ENCODE data around the gene PAN2. TPM values are rescaled to one million over a fixed set of nuclear protein-coding genes. Genes with fewer than 3 reads are reported as not detected.
"Not testable (repeated sequence)": the region's sequence is repeated elsewhere in the genome, so short reads cannot be mapped to it uniquely, and the experiment has no call there.

The PAN2 gene
- total and polyA plus RNA-seq, 4 donors: 22.4 to 68.2 (median 52.2) TPM

DNA sequence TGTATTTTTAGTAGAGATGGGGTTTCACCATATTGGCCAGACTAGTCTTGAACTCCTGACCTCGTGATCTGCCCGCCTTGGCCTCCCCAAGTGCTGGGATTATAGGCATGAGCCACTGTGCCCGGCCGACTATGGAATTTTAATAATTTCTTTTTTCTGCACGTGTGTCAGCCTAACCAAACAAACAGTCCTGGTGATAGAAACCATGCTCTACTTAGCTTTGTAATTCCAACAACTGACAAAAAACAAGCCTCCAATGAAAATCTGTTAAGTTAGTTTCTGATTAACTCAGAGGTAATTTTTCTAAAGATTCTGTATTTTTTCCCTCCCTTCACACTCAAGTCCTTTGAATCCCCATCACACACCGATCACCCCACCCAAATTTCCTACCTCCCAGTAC, 51.8 kb downstream of the PAN2 start:
- H3K4me1 ChIP-seq (ENCODE audit: control insufficient read depth in 5 of 5, insufficient read depth in 5 of 5, low read length in 5 of 5): peaks cover 0 to 4% (median 0%) of the 10 kb centered on the region in 5 donors
- TF ChIP-seq, protein P1, sequence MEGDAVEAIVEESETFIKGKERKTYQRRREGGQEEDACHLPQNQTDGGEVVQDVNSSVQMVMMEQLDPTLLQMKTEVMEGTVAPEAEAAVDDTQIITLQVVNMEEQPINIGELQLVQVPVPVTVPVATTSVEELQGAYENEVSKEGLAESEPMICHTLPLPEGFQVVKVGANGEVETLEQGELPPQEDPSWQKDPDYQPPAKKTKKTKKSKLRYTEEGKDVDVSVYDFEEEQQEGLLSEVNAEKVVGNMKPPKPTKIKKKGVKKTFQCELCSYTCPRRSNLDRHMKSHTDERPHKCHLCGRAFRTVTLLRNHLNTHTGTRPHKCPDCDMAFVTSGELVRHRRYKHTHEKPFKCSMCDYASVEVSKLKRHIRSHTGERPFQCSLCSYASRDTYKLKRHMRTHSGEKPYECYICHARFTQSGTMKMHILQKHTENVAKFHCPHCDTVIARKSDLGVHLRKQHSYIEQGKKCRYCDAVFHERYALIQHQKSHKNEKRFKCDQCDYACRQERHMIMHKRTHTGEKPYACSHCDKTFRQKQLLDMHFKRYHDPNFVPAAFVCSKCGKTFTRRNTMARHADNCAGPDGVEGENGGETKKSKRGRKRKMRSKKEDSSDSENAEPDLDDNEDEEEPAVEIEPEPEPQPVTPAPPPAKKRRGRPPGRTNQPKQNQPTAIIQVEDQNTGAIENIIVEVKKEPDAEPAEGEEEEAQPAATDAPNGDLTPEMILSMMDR (IDR thresholded peaks at IDR 0.05; ENCODE audit: control extremely low read depth, extremely low read depth): no peak
- no peak for ATAC-seq (ENCODE audit: insufficient read depth, low FRiP score)
- no peak for DNase-seq
- H3K27ac ChIP-seq (ENCODE audit: low read depth in 1 of 2, low read length in 1 of 2): no peak overlapping the region
- H3K4me3 ChIP-seq: no peak overlapping the region
- no peaks in the 10 kb centered on the region for H3K27me3 ChIP-seq (ENCODE audit: control insufficient read depth in 3 of 3, insufficient read depth in 3 of 3, low read length in 2 of 3)
- no peak overlapping the region for H3K9ac ChIP-seq (ENCODE audit: insufficient read depth in 1 of 2, low read length in 2 of 2)
- H3K36me3 ChIP-seq (ENCODE audit: control insufficient read depth in 4 of 4, insufficient read depth in 4 of 4, low read length in 4 of 4): peaks cover 30 to 36% (median 31%) of the 10 kb centered on the region in 4 donors
- 92 to 97% methylated on average over 6 of the region's 6 CpGs for WGBS, 2 donors
- H3K9me3 ChIP-seq (ENCODE audit: control insufficient read depth in 4 of 4, insufficient read depth in 3 of 4, low read length in 3 of 4): no peaks in the 10 kb centered on the region

DNA sequence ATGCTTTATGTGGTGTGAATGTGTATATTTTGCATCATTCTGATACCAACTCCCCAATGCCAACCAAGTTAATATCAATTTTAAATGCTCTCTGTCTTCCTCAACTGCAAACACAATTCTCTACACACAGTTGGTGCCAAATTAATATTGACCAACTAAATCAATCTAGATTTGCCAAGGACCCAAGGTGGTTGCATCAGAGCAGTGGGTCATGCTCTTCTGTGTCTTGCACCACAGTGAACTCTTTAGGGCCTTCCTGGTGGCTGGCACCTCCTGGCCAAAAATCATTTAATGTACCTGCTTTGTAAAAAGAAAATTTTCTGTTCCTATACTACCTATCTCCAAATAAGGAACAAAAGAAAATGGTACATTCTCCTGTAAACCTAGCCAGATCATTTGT, 53.0 kb downstream of the PAN2 start:
- Histone ChIP-seq H3K9ac (ENCODE audit: insufficient read depth in 1 of 2, low read length in 2 of 2) (no peak overlapping the region), H3K27me3 (ENCODE audit: control insufficient read depth in 3 of 3, insufficient read depth in 3 of 3, low read length in 2 of 3) (no peaks in the 10 kb centered on the region), H3K9me3 (ENCODE audit: control insufficient read depth in 4 of 4, insufficient read depth in 3 of 4, low read length in 3 of 4) (no peaks in the 10 kb centered on the region), H3K27ac (ENCODE audit: low read depth in 1 of 2, low read length in 1 of 2) (no peak overlapping the region), H3K4me1 (ENCODE audit: control insufficient read depth in 5 of 5, insufficient read depth in 5 of 5, low read length in 5 of 5) (no peaks in the 10 kb centered on the region), H3K4me3 (no peak overlapping the region), H3K36me3 (ENCODE audit: control insufficient read depth in 4 of 4, insufficient read depth in 4 of 4, low read length in 4 of 4) (peaks cover 34 to 37% (median 34%) of the 10 kb centered on the region in 4 donors)
- ATAC-seq (ENCODE audit: insufficient read depth, low FRiP score) (no peak), DNase-seq (no peak)
- TF ChIP-seq, protein P1 (IDR thresholded peaks at IDR 0.05; ENCODE audit: control extremely low read depth, extremely low read depth): no peak

DNA sequence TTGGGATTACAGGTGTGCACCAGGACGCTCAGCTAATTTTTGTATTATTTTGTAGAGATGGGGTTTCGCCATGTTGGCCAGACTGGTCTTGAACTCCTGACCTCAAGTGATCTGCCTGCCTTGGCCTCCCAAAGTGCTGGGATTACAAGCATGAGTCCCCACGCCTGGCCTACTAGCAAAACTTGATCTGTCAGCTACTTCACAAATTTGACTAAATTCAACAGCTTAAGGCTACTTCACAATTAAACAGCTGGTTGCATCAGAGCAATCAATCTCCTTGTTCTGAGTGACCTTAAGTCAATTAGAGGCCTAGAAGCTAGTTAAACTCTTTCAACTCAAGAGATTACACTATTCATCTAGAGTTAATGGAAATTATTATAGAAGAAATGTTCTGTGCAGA, 54.9 kb downstream of the PAN2 start:
- H3K9me3 ChIP-seq (ENCODE audit: control insufficient read depth in 4 of 4, insufficient read depth in 3 of 4, low read length in 3 of 4): no peaks in the 10 kb centered on the region
- 87 to 92% methylated on average over 3 of the region's 3 CpGs for WGBS, 2 donors
- H3K4me1 ChIP-seq (ENCODE audit: control insufficient read depth in 5 of 5, insufficient read depth in 5 of 5, low read length in 5 of 5): no peaks in the 10 kb centered on the region
- TF ChIP-seq, protein P1 (IDR thresholded peaks at IDR 0.05; ENCODE audit: control extremely low read depth, extremely low read depth): no peak
- ATAC-seq (ENCODE audit: insufficient read depth, low FRiP score) (no peak), DNase-seq (no peak)
- H3K4me3 ChIP-seq: no peak overlapping the region
- peaks cover 41 to 47% (median 45%) of the 10 kb centered on the region in 4 donors for H3K36me3 ChIP-seq (ENCODE audit: control insufficient read depth in 4 of 4, insufficient read depth in 4 of 4, low read length in 4 of 4)
- no peak overlapping the region for H3K9ac ChIP-seq (ENCODE audit: insufficient read depth in 1 of 2, low read length in 2 of 2)
- H3K27me3 ChIP-seq (ENCODE audit: control insufficient read depth in 3 of 3, insufficient read depth in 3 of 3, low read length in 2 of 3): no peaks in the 10 kb centered on the region
- H3K27ac ChIP-seq (ENCODE audit: low read depth in 1 of 2, low read length in 1 of 2): no peak overlapping the region

DNA sequence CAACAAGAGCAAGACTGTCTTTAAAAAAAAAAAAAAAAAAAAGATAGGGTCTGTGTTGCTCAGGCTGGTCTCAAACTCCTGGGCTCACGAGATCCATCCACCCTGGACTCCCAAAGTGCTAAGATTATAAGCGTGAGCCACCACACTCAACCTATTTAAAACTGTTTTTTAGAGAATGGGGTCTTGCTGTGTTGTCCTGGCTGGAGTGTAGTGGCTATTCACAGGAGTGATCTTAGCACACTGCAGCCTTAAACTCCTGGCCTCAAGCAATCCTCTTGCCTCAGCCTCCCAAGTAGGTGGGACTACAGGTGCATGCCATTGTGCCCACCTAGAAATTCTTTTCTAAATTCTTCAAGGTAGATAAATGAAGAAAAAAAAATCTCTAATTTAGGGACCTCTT, 59.5 kb downstream of the PAN2 start:
- peaks cover 0 to 3% (median 0%) of the 10 kb centered on the region in 5 donors for H3K4me1 ChIP-seq (ENCODE audit: control insufficient read depth in 5 of 5, insufficient read depth in 5 of 5, low read length in 5 of 5)
- DNase-seq: no peak
- ATAC-seq (ENCODE audit: insufficient read depth, low FRiP score): no peak
- H3K9ac ChIP-seq (ENCODE audit: insufficient read depth in 1 of 2, low read length in 2 of 2): no peak overlapping the region
- H3K36me3 ChIP-seq (ENCODE audit: control insufficient read depth in 4 of 4, insufficient read depth in 4 of 4, low read length in 4 of 4): peaks cover 23 to 39% (median 34%) of the 10 kb centered on the region in 4 donors
- no peak overlapping the region for H3K4me3 ChIP-seq
- WGBS, 2 donors: 95 to 97% methylated on average over 2 of the region's 2 CpGs
- TF ChIP-seq, protein P1 (IDR thresholded peaks at IDR 0.05; ENCODE audit: control extremely low read depth, extremely low read depth): no peak
- H3K27ac ChIP-seq (ENCODE audit: low read depth in 1 of 2, low read length in 1 of 2): no peak overlapping the region
- H3K27me3 ChIP-seq (ENCODE audit: control insufficient read depth in 3 of 3, insufficient read depth in 3 of 3, low read length in 2 of 3): no peaks in the 10 kb centered on the region
- H3K9me3 ChIP-seq (ENCODE audit: control insufficient read depth in 4 of 4, insufficient read depth in 3 of 4, low read length in 3 of 4): no peaks in the 10 kb centered on the region

DNA sequence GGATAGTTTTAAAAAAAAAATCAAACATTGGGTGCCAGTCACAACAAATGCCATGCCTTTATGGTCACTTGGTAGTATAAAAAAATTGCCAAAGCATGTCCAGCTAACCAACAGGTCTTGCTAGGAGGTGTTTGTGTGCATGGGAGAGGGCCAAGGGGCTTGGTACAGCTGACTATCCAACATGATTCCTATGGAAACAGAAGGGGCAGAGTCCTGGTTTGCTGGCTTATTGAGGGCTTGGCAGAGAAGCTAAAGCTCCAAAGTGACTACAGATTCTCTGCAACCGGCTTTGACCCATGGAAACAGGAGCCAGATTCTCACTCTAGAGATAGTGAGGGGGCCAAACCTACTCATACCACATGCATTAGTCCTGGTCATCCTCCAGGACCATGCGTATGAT, 61.3 kb downstream of the PAN2 start:
- not testable (repeated sequence) for H3K9ac ChIP-seq (ENCODE audit: insufficient read depth in 1 of 2, low read length in 2 of 2)
- 85 to 96% methylated on average over 2 of the region's 2 CpGs for WGBS, 2 donors

More for the DNA sequence above, 61.3 kb downstream of the PAN2 start:
- not testable (repeated sequence) for H3K9me3 ChIP-seq (ENCODE audit: control insufficient read depth in 4 of 4, insufficient read depth in 3 of 4, low read length in 3 of 4); H3K4me3 ChIP-seq; ATAC-seq (ENCODE audit: insufficient read depth, low FRiP score); DNase-seq; H3K27me3 ChIP-seq (ENCODE audit: control insufficient read depth in 3 of 3, insufficient read depth in 3 of 3, low read length in 2 of 3); H3K4me1 ChIP-seq (ENCODE audit: control insufficient read depth in 5 of 5, insufficient read depth in 5 of 5, low read length in 5 of 5); H3K27ac ChIP-seq (ENCODE audit: low read depth in 1 of 2, low read length in 1 of 2)
- H3K36me3 ChIP-seq (ENCODE audit: control insufficient read depth in 4 of 4, insufficient read depth in 4 of 4, low read length in 4 of 4): peaks cover 23 to 34% (median 30%) of the 10 kb centered on the region in 4 donors
